AG10803 (cell line): Measurements from ENCODE around the gene CNPPD1.
"Not testable (repeated sequence)": the region's sequence is repeated elsewhere in the genome, so short reads cannot be mapped to it uniquely, and the experiment has no call there.

Experiments
- DNase-seq: peaks from one replicate; pipeline ENCODE4 v3.0.0; 2010; ENCODE audit warnings: low read depth
- H3K4me3 ChIP-seq: 2 replicates; pipeline ENCODE4 v1.5.1; 2011; ENCODE audit warnings: mild to moderate bottlenecking, low read length, control low read depth
- TF ChIP-seq, protein P1 (sequence below): conservative IDR thresholded peaks from 2 replicates; pipeline ENCODE4 v1.5.1; 2011; ENCODE audit warnings: mild to moderate bottlenecking, low read length, control low read depth, inconsistent platforms

Gene CNPPD1

DNA sequence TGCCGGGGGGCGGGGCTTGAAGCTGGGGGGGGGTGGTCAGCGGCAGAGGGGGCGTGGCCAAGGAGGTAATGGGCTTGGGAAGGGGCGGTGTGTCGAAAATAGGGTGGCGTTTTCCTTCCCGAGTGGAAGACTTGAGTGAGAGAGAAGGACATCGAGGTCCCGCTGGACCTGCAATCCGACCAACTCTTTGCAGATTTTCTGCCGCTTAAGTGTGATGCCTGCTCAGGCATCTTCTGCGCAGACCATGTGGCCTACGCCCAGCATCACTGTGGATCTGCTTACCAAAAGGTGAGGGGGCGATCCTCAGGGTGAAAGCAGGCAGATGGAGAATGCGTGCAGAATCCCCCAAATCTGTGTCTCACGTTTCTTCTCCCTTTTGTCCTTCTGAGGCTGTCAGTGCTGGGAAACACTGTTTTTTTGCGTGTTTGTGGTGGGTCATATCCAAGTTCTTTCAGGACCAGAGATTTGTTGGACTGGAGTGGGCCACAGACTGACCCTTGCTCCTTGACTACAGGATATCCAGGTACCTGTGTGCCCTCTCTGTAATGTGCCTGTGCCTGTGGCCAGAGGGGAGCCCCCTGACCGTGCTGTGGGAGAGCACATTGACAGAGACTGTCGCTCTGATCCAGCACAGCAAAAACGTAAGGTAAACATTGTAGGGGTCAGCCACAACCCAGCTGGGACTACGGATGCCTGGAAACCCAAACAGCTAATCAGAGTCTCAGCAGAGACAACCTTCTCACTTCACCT lies 30.6 kb upstream of the CNPPD1 start:
- TF ChIP-seq, protein P1, sequence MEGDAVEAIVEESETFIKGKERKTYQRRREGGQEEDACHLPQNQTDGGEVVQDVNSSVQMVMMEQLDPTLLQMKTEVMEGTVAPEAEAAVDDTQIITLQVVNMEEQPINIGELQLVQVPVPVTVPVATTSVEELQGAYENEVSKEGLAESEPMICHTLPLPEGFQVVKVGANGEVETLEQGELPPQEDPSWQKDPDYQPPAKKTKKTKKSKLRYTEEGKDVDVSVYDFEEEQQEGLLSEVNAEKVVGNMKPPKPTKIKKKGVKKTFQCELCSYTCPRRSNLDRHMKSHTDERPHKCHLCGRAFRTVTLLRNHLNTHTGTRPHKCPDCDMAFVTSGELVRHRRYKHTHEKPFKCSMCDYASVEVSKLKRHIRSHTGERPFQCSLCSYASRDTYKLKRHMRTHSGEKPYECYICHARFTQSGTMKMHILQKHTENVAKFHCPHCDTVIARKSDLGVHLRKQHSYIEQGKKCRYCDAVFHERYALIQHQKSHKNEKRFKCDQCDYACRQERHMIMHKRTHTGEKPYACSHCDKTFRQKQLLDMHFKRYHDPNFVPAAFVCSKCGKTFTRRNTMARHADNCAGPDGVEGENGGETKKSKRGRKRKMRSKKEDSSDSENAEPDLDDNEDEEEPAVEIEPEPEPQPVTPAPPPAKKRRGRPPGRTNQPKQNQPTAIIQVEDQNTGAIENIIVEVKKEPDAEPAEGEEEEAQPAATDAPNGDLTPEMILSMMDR = no peak
- H3K4me3 ChIP-seq = peak overlapping the region; percentile 85
- DNase-seq = no peak

DNA sequence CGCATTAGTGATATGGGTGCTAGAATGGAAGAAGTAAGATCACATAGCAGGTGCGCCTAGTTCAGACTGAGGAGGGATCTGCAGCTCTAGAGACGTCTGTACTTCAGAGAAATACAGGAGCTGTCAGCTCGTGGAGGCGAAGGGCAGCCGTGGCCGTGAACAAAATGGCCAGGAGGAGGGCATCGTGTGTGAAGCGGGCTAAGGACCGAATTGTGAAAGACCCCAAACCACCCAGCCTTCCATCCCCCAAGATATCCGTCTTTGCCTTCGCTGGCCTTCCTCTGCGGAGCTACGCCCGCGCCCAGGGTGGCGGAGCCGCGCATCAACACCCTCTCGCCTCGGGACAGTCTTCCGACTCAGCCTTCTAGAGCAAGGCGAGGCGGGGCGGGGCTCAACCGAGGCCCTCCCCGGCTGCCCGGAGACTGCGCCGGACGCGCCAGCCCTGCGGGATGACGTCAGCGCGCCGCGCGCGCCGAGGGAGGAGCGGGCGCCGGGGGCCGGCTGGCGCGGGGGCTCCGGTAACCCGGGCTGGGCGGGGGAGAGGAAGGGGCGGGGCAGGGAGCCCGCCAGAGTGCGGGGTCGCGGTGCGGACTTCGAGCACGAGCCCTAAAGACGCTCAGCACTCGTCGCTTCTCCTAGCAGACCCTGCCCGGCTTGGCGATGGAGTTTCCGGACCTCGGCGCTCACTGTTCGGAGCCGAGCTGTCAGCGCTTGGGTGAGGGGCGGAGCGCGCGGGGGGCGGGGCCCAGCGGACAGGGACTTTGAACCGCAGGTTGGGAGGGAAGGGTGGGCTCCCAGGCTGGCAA lies 29.8 kb upstream of the CNPPD1 start, which contains the start of gene ZFAND2B:
TSS of gene ZFAND2B (plus strand) at position 455 of the 806 bp plus-strand sequence. CDS start at position 661, 206 bp downstream.
- TF ChIP-seq, protein P1 = no peak
- H3K4me3 ChIP-seq = peak within 1 kb of the TSS; percentile 85
- peak; percentile 87 for DNase-seq

GRCh38 chr2:219205981-219206327 lies 29.2 kb upstream of the CNPPD1 start:
- TF ChIP-seq, protein P1 = no peak
- DNase-seq = no peak
- peak overlapping the region; percentile 83 for H3K4me3 ChIP-seq

DNA sequence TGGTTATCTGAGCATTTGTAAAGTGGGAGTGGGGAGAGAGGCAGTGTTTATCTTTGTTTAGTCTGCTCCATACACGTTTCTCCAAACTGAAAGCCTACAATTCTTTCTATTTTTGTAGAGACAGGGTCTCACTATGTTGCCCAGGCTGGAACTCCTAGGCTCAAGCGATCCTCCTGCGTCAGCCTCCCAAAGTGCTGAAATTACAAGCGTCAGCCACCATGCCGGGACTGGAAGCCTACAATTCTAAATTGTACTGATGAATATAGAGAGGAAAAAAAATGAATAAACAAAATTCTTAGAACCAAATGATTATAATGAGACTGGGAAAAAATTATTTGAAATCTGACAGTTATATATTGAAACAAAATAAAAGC lies 28.4 kb upstream of the CNPPD1 start:
- TF ChIP-seq, protein P1 = no peak
- DNase-seq = no peak

DNA sequence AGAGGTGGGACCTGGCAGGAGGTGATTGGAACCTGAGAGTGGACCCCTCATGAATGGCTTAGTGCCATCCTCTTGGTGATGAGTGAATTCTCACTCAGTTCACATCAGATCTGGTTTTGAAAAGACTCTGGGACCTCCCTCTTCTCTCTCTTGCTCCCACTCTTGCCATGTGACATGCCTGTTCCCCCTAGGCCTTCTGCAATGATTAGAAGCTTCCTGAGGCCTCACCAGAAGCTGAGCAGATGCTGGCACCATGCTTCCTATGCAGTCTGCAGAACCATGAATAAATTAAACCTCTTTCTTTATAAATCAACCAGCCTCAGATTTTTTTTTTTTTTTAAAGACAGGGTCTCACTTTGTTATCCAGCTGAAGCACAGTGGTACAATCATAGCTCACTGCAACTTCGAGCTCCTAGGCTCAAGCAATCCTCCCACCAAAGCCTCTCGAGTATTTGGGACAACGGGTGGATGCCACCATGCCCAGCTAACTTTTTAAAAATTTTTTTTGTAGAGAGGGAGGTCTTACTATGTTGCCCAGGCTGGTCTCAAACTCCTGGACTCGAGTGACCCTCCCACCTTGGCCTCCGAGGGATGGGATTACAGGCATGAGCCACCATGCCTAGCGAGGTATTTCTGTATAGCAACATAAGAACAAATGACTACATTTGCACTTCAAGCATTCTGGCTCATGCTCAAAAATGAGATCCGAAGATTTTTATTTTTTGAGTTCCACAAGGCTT lies 27.9 kb upstream of the CNPPD1 start:
- no peak for DNase-seq
- TF ChIP-seq, protein P1 = no peak
- no peak overlapping the region for H3K4me3 ChIP-seq

More for the DNA sequence above, 28.4 kb upstream of the CNPPD1 start:
- no peak overlapping the region for H3K4me3 ChIP-seq

- not testable (repeated sequence) for DNase-seq, H3K4me3 ChIP-seq
These were observed 24.6 kb upstream of the CNPPD1 start for GRCh38 chr2:219201331-219201730.

GRCh38 chr2:219200502-219201326 lies 24.0 kb upstream of the CNPPD1 start:
- H3K4me3 ChIP-seq, DNase-seq: not testable (repeated sequence)
